ENCODE results near the gene PPP2R2C.

DNA sequence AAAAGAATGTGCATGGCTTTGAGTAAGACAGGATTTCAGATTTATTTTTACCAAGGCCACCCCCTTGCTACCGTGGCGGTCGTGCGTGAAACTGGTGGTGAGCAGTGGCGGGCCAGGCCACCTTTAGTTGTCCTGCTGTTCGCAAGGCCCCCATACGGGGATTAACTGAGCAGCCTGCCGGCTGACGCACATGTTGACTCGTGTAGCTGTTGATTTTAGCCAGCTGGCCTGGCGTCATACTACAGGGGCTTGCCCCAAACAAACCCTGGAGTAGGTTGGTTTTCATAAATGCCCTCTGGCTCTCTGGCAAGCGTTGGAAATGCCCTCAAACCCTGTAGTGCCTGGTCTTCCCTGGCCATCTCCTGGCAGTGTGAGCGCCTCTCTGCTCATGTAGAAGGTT lies 174.4 kb downstream of the PPP2R2C start:
- TF ChIP-seq, protein P1, sequence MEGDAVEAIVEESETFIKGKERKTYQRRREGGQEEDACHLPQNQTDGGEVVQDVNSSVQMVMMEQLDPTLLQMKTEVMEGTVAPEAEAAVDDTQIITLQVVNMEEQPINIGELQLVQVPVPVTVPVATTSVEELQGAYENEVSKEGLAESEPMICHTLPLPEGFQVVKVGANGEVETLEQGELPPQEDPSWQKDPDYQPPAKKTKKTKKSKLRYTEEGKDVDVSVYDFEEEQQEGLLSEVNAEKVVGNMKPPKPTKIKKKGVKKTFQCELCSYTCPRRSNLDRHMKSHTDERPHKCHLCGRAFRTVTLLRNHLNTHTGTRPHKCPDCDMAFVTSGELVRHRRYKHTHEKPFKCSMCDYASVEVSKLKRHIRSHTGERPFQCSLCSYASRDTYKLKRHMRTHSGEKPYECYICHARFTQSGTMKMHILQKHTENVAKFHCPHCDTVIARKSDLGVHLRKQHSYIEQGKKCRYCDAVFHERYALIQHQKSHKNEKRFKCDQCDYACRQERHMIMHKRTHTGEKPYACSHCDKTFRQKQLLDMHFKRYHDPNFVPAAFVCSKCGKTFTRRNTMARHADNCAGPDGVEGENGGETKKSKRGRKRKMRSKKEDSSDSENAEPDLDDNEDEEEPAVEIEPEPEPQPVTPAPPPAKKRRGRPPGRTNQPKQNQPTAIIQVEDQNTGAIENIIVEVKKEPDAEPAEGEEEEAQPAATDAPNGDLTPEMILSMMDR (IDR thresholded peaks at IDR 0.05), result no peak
- TF ChIP-seq POLR2A (IDR thresholded peaks at IDR 0.05), result no peak
